Activated CD4-positive, alpha-beta T cell treated with anti-CD3 and anti-CD28 coated beads for 4 hours (primary cell): ENCODE measurements around the gene CKB.

Source experiments
- DNase-seq, 2 donors: peaks; one replicate each; pipeline ENCODE4 v3.0.0-alpha.2; 2020

The CKB gene

DNA sequence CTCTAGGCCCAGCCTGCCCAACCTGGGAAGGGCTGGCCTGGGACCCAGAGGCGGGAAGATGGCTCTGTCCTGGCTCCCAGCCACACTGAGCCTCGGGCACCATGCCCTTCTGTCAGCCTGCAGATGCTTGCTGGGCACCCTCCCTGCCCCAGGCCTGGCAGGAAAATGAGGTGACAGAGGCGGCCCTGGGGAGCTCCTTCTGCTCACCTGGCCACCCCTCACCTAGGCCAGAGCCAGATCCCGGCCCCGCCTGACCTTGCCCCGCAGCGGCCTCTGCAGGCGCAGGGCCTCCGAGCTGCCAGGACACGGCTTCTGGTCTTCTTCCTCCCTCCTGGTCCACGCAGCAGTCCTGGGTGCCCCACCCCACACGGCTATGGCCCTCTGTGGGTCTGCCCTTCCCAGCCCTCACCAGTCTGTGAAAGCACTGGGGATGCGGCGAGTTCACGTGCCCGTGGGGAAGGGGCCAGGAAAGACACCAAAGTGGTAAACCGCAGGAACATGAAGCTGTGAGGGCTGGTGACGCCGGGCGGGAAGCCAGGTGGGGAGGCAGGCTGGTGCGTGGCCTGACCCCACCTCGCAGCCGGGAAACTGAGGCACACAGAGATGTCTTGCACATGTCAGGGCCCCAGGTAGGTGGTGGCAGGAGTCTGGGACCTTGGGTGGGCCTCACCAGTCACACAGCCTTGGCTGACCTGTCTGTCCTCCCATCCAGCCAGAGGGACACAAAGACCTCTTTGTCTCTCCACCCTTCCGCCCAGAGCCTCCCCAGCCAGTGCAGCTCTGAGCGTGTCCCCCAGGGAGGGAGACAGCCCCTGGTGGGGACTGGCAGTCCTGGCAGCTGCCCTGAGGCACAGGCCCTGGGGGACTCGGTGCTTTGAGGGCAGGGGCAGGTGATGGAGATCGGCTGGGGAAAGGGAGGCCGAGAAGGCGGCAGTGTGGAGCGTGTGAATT is 27.0 kb upstream of the CKB start:
- no peak for DNase-seq

GRCh38 chr14:103548463-103549351 is 26.1 kb upstream of the CKB start:
- no peak for DNase-seq

GRCh38 chr14:103547941-103548462 is 25.4 kb upstream of the CKB start:
- no peak for DNase-seq

GRCh38 chr14:103547455-103547940 is 24.9 kb upstream of the CKB start:
- no peak for DNase-seq

GRCh38 chr14:103546652-103547454 is 24.2 kb upstream of the CKB start:
- DNase-seq, result peak; percentile 73 to 79

- no peak for DNase-seq
Measured at GRCh38 chr14:103545915-103546651, 23.5 kb upstream of the CKB start.

DNA sequence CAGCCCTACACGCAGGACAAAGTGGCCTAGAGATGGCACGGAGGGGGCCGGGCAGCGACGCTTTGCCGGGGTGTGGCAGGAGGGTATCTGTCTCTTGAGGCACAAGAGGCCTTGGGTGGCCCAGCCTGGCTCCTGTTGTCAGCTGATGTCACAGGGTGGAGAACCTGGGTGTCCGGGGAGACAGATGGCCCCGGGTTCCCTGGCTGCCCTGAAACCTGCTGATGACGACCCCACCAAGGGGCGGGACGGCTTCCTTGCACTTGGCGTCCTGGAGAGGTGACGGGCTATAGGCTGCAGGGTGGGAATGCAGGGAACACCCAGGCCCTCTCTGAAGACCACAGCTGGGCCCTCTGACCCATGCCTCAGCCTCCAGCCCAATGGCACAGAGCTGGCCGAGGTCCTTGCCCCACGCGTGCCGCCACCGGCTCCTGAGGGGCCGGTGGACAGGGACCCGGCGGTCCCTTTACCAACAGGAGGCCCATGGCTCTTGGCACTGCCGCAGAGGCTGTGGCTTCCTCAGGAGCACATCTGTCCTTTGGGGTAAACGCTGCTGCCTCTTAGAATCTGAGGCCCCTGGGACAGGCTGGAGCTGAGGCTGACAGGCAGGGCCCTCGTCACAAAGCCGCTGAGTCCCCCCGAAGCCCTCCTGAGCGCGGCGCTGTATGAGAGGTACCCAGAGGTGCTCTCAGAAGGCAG is 22.7 kb upstream of the CKB start:
- no peak for DNase-seq

GRCh38 chr14:103544388-103545218 is 22.0 kb upstream of the CKB start:
- DNase-seq, result no peak

DNA sequence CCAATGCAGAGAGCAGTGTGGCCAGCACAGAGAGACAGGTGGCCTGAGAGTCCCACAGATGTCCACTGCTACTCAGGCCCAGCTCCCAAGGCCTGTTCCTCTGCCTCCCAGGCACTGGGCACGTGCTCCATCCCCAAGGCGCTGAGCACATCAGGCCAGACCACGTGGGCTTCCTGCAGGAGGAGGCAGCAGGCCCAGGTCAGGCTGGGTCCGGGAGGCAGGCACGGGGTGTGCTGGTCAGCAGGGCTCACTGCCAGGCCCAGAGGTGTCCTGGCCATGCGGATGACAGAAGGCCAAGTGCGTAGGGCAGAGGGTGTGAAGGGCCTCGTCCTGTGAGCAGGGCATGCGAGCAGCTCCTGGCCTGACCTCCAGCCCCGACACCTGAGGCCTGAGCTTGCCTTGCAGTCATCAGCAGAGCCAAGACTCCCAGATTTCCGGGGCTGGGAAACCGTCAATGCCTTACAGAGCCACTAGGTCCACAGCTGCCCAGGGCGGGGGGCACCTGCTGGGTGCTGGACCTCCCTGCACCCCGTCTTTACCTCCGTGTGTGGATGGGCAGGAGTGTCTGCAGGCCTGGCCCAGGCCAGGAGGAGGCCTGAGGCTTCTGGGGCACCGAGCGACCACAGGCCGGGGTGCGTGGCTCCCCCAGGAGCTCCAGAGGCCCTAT is 21.2 kb upstream of the CKB start:
- no peak for DNase-seq

GRCh38 chr14:103543140-103543539 is 20.5 kb upstream of the CKB start:
- DNase-seq, result no peak

DNA sequence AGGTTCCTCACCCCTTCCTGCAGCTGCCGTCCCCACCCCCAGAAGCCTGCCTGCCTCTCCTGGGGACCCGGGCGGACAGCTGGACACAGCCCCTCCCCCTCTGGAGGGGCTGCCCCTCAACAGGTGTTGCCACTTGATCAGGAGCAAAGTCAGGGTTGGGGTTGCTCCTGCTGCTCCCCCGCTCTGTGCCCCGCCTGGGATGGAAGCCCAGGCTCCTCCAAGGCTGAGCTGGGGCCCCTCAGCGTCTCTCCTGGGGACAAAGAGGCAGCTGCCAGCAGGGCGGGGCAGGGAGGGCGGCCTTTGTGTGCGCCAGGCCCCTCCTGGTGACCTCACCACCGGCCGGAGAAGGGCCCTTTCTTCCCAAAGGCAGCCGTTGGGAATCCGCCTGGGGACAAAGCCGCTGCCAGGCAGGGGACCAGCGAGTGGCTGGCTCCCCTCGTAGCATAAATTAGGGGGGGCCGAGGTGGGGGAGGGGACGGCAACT is 20.0 kb upstream of the CKB start:
- no peak for DNase-seq

DNA sequence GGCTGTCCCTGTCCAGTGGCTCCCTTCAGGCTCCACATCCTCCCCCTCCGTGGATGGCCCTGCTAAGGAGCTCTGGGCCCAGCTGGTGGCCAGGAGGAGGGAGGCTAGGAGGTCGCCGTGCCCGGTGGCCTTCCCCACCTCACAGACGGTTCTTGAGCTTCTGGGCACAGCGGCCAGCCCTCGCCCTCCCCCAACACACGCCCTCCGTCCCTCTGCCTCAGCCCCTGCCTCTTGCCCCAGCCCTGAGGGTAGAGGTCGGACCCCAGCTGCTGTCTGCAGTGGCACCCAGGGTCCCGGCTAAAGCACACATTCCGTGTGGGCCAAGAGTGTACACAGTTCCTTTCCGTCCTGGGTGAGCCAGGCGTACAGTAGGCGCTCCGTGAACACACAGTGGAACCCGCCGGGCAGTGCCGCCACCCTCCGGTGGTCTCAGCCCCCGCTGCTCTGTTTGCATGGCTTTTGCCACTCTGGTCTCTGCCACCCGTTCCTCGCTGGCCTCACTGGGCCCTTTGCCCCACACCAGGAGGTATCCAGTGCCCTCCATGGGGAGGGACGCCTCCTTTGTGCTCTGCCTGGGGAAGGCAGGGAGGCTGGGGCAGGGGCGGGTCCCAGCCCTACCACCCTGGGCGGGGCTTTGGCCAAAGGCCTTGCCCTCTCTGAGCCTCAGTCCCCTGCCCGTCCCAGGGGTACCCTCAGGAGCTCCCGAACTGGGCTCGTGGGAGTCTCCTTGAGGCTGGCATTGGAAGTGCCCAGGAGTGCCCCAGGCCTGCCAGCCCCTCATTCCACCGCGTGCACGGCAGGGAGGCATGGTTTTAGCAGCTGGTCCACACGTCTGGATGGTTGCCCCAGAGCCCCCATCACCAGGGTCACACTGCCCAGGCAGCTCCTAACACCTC is 19.3 kb upstream of the CKB start:
- no peak for DNase-seq

DNA sequence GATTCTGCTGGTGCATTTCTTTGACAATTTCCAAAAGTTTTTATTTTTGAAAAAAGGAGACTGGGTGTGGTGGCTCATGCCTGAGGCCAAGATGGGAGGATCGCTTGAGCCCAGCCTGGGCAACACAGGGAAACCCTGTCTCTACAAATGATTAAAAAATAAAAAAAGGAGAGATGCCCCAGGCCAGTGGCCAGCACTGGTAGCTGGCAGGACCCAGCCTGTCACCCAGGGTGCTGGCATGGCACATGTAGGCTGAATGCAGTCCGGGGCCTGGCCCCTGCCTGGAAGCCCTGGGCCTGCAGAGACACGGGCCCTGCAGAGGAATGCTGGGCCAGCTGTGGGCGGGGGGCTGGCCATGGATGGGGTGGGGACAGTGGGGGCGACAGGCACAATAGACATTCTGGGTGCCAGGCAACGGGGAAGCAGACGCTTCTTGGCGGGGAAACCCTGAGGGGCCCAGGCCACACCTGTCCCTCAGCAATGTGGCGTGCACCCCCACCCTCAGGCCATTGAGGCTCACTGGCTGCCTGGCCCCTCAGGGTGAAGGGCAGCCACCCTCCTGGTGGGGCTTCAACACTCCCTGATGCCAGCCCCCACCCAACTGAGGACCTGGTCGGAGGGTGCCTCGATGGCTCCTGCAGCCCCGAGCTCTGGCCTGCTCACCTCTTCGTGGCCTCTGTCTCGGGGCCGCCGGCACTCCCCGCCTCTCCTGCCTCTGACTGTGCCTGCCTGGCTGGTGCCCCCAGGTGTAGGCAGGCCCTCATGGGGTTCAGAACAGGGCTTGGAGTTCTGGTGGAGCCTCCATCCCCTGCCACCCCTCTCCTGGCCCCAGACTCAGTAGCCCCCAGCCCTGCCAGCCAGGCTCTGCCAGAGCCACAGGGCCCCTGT is 18.4 kb upstream of the CKB start:
- DNase-seq, result no peak

- no peak for DNase-seq
Measured at GRCh38 chr14:103539056-103539825, 16.6 kb upstream of the CKB start.

DNA sequence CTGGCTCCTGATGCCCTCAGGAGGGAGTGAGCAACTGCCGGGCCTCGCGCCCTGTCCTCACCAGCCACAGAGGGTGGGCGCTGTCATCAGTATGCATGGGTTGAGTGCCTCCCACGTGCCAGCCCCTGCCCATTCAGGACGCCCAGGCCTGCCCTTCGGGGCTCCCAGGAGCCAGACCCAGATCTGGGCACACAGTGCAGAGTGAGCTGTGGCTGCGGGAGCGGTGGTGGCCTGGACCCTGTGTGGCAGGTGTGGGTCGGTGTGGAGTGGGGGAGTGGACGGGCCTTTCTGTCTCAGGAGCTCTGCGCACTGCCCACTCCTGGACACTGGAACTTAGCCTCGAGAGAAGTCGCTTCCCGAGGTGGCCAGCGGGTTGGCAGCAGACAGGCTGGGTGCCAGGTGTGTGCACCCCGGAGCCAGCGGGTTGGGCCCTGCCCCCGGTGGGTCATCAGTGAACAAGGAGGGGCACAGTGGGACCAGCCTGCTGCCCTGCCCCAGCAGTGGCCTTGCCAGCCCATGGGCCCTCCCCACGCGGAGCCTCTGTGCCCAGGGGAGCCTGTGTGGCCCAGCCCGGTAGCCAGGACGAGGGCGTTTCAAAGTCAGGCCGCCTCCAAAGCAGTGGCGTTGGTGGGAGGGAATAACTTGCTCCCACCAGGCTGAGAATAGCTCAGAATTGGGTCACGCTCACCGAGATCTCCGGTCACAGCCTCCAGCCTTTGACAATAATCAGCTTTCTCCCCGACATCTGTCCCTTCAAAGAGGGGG is 15.8 kb upstream of the CKB start:
- DNase-seq, result no peak
